ENCODE results near the gene SKAP1.

DNA sequence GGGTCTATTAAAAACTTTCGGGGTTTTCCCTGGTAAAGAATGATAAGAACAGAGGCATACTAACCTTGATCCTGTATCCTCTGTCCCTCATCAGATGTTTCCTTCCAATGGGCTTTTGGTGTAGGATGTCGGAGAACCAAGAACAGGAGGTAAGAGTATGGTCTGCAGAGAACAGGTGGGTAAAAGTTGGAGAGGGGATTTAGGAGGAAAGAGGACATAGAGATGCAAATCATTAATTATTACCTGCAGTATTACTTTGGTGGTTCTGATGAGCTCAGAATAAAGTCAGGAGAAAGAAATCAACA lies 318.1 kb downstream of the SKAP1 start:
- TF ChIP-seq POLR2A (IDR thresholded peaks at IDR 0.05; ENCODE audit: low read length), result no peak
- no peak for TF ChIP-seq GATA1 (IDR thresholded peaks at IDR 0.05; ENCODE audit: low read depth, low read length)

Data from erythroblast (primary cell).